ENCODE results near the gene EXOSC7. TPM values are rescaled to one million over a fixed set of nuclear protein-coding genes. Genes with fewer than 3 reads are reported as not detected.
"Not testable (repeated sequence)": the region's sequence is repeated elsewhere in the genome, so short reads cannot be mapped to it uniquely, and the experiment has no call there.

Gene EXOSC7
- polyA plus RNA-seq, 4 donors: 45.4 to 51.1 (median 48.7) TPM

- DNase-seq (ENCODE audit: low read depth in 4 of 4, low spot score in 3 of 4): no peak
Observed at GRCh38 chr3:45051685-45052084, 75.6 kb downstream of the EXOSC7 start.

GRCh38 chr3:45053805-45054195 is 77.8 kb downstream of the EXOSC7 start:
- not testable (repeated sequence) for DNase-seq (ENCODE audit: low read depth in 4 of 4, low spot score in 3 of 4)

GRCh38 chr3:45054196-45054857 is 78.3 kb downstream of the EXOSC7 start:
- no peak for DNase-seq (ENCODE audit: low read depth in 4 of 4, low spot score in 3 of 4)

- DNase-seq (ENCODE audit: low read depth in 4 of 4, low spot score in 3 of 4): no peak
Observed at GRCh38 chr3:45055032-45055410, 79.0 kb downstream of the EXOSC7 start.

- no peak for DNase-seq (ENCODE audit: low read depth in 4 of 4, low spot score in 3 of 4)
Observed at GRCh38 chr3:45055411-45056143, 79.5 kb downstream of the EXOSC7 start.

- DNase-seq (ENCODE audit: low read depth in 4 of 4, low spot score in 3 of 4): no peak
Observed at GRCh38 chr3:45056608-45057301, 80.7 kb downstream of the EXOSC7 start.

GRCh38 chr3:45057557-45057956 is 81.5 kb downstream of the EXOSC7 start:
- DNase-seq (ENCODE audit: low read depth in 4 of 4, low spot score in 3 of 4): no peak

- no peak for DNase-seq (ENCODE audit: low read depth in 4 of 4, low spot score in 3 of 4)
Observed at GRCh38 chr3:45059132-45059531, 83.1 kb downstream of the EXOSC7 start.

- DNase-seq (ENCODE audit: low read depth in 4 of 4, low spot score in 3 of 4): no peak
Observed at GRCh38 chr3:45060165-45060892, 84.3 kb downstream of the EXOSC7 start.

Other genes with a start within 250 kb of the EXOSC7 start
- 10 to 100 TPM; 11.3 to 13.0 (median 11.9) TPM for gene ZNF501, start 246.6 kb upstream of the EXOSC7 start, polyA plus RNA-seq (ENCODE audit: insufficient read length in 4 of 4)
- gene KIAA1143, start 214.6 kb upstream of the EXOSC7 start, polyA plus RNA-seq (ENCODE audit: insufficient read length in 4 of 4): 10 to 100 TPM; 49.0 to 74.8 (median 64.7) TPM
- gene KIF15, start 214.4 kb upstream of the EXOSC7 start, polyA plus RNA-seq (ENCODE audit: insufficient read length in 4 of 4): 10 to 100 TPM; 22.0 to 23.9 (median 22.2) TPM
- 10 to 100 TPM; 26.7 to 31.5 (median 28.7) TPM for gene TMEM42, start 114.3 kb upstream of the EXOSC7 start, polyA plus RNA-seq (ENCODE audit: insufficient read length in 4 of 4)
- gene TGM4, start 101.6 kb upstream of the EXOSC7 start, polyA plus RNA-seq (ENCODE audit: insufficient read length in 4 of 4): under 1 TPM in 3 of 4 donors, not detected in 1; 0.06 to 0.11 (median 0.06) TPM
- 10 to 100 TPM; 79.5 to 92.4 (median 88.8) TPM for gene ZDHHC3, start 70 bp upstream of the EXOSC7 start, polyA plus RNA-seq (ENCODE audit: insufficient read length in 4 of 4)
- gene CLEC3B, start 50.1 kb downstream of the EXOSC7 start, polyA plus RNA-seq (ENCODE audit: insufficient read length in 4 of 4): 10 to 100 TPM; 25.6 to 40.3 (median 29.5) TPM
- gene CDCP1, start 170.1 kb downstream of the EXOSC7 start, polyA plus RNA-seq (ENCODE audit: insufficient read length in 4 of 4): 1 to 10 TPM in 3 of 4 donors, under 1 TPM in 1; 0.93 to 2.0 (median 1.2) TPM

Data from right renal pelvis (tissue), 4 donors.